ENCODE measurements around the gene OR7G1. TPM values are rescaled to one million over a fixed set of nuclear protein-coding genes. Genes with fewer than 3 reads are reported as not detected.

The OR7G1 gene
- total and polyA plus RNA-seq, 10 of the 15 experiments (the other 5 are each of a cell fraction or from before 2014, with no cell fraction given), result not detected

DNA sequence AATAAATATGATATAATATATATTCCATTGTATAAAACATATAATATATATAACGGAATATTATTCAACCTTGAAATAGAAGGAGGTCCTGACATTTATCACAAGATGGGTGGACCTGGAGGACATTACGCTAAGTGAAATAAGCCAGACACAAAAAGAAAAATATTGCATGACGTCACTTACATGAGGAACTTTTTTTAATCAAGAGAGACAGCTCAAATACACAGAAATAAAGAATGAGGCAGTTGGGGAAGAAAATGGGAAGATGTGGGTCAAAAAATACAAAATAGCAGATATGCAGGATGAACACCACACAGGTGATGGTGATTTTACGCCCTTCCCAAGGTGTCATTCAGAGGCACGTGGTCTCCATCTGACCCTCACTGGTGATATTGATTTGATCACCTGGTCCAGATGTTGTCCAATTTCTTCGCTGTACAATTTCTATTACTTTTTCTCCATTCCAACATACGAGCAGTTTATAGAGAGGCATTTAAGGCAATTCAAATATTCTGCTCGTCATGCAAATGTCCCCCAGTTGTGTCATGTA, 24.1 kb upstream of the OR7G1 start:
- Histone ChIP-seq H3K4me2 (ENCODE audit: control insufficient read depth, insufficient read depth) (peak overlapping the region; percentile 99), H2AFZ (ENCODE audit: control insufficient read depth, low read depth, low read length) (peak overlapping the region; percentile 100), H3K79me2 (ENCODE audit: control insufficient read depth, insufficient read depth, low read length) (peaks cover 35% of the 10 kb centered on the region), H3K9ac (ENCODE audit: control insufficient read depth, insufficient read depth, low read length) (peak overlapping the region; percentile 99), H3K36me3 (ENCODE audit: control insufficient read depth in 2 of 2, insufficient read depth in 2 of 2, low read length in 1 of 2) (no peaks in the 10 kb centered on the region; a peak in 1 of 4 replicates), H4K20me1 (ENCODE audit: control insufficient read depth, insufficient read depth) (no peaks in the 10 kb centered on the region), H3K9me3 (replicated peaks; ENCODE audit: control insufficient read depth, insufficient read depth, low read length) (peaks cover 5% of the 10 kb centered on the region), H3K27ac (ENCODE audit: control insufficient read depth, insufficient read depth) (peak overlapping the region; percentile 94; the same call in 1 of the 2 replicates), H3K27me3 (replicated peaks in 1 of 2; ENCODE audit: control insufficient read depth in 2 of 2, insufficient read depth in 2 of 2, low read length in 1 of 2) (no peaks in the 10 kb centered on the region), H3K4me1 (ENCODE audit: control insufficient read depth, insufficient read depth, low read length) (no peaks in the 10 kb centered on the region), H3K4me3 (peak overlapping the region; percentile 97)
- ChIA-PET RAD21 (ENCODE audit: unreplicated experiment) (no interaction called here), POLR2A (no interaction called here), SMC1A (ENCODE audit: uncharacterized antibody, unreplicated experiment) (no interaction called here), CTCF (no interaction called here)
- BruUV-seq (replicated peaks), result TSS peak; percentile 79
- TF ChIP-seq BHLHE40 (IDR thresholded peaks at IDR 0.05; ENCODE audit: borderline replicate concordance in 1 of 2, low read depth in 2 of 2, low read length in 1 of 2) (no peak), CREB1 (IDR thresholded peaks at IDR 0.05; ENCODE audit: low read depth) (no peak), ATF7 (IDR thresholded peaks at IDR 0.05; ENCODE audit: low read depth) (peak; percentile 93)
- FAIRE-seq, result peak; percentile 41
- peak; percentile 7 for ATAC-seq
- 33% methylated on average over 8 of the region's 8 CpGs for WGBS (ENCODE audit: insufficient coverage, insufficient replicate concordance, low lambda C conversion rate, missing lambda C conversion rate)
- intact Hi-C loops (cut with micrococcal nuclease; ENCODE audit: unreplicated experiment), result loop anchor here (10.0 kb wide), 1 partner anchor 165 kb away; the partner anchor contains the start of gene ZNF699
- no peak for DNase-seq (ENCODE audit: low read depth, low spot score)
- in situ Hi-C loops (cut with MboI), result loop anchor here (5.0 to 25.0 kb wide), 4 partner anchors 485 to 1098 kb away; partner anchors contain the start of genes S1PR2 and ZNF561

DNA sequence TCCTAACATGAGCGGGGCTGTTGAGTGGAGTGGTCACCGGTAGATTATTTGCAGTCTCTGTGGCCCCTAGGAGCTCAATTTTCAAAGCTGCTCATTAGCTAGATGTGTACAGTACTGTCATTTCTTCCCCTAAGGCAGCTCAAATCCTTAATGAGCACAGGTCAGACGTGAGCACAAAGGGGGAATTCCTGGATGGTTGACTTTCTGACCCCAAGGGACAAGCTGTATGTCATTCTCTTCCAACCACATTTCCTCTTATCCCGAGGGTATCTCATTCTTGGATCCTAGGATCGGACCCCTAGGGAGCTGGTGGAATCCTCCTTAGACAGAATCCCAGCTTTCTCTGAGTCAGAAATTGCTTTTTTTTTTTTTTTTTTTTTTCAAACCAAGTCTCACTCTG, 16.9 kb upstream of the OR7G1 start:
- Histone ChIP-seq H3K27me3 (replicated peaks in 1 of 2; ENCODE audit: control insufficient read depth in 2 of 2, insufficient read depth in 2 of 2, low read length in 1 of 2) (no peaks in the 10 kb centered on the region), H4K20me1 (ENCODE audit: control insufficient read depth, insufficient read depth) (no peaks in the 10 kb centered on the region), H3K9me3 (replicated peaks; ENCODE audit: control insufficient read depth, insufficient read depth, low read length) (no peaks in the 10 kb centered on the region; the same call in 2 of the 3 replicates), H3K79me2 (ENCODE audit: control insufficient read depth, insufficient read depth, low read length) (no peaks in the 10 kb centered on the region), H3K9ac (ENCODE audit: control insufficient read depth, insufficient read depth, low read length) (no peak overlapping the region), H3K27ac (ENCODE audit: control insufficient read depth, insufficient read depth) (no peak overlapping the region), H3K4me3 (no peak overlapping the region), H2AFZ (ENCODE audit: control insufficient read depth, low read depth, low read length) (no peak overlapping the region), H3K4me1 (ENCODE audit: control insufficient read depth, insufficient read depth, low read length) (no peaks in the 10 kb centered on the region), H3K36me3 (ENCODE audit: control insufficient read depth in 2 of 2, insufficient read depth in 2 of 2, low read length in 1 of 2) (no peaks in the 10 kb centered on the region), H3K4me2 (ENCODE audit: control insufficient read depth, insufficient read depth) (no peak overlapping the region)
- intact Hi-C loops (cut with micrococcal nuclease; ENCODE audit: unreplicated experiment) (loop anchor here (10.0 kb wide), 1 partner anchor 172 kb away; the partner anchor contains the start of gene ZNF699), in situ Hi-C loops (cut with MboI) (loop anchor here (10.0 to 25.0 kb wide), 3 partner anchors 492 to 1105 kb away; partner anchors contain the start of genes S1PR2 and ZNF561)
- ChIA-PET POLR2A (interaction anchor here (0.6 kb wide), 1 partner anchor 511 kb away, joined by 4 read pairs; no protein-coding TSS in a partner anchor), SMC1A (ENCODE audit: uncharacterized antibody, unreplicated experiment) (interaction anchor here (0.6 kb wide), 1 partner anchor 10 kb away, joined by 3 read pairs; no protein-coding TSS in a partner anchor), CTCF (interaction anchor here (0.6 kb wide), 1 partner anchor 550 kb away, joined by 3 read pairs; no protein-coding TSS in a partner anchor), RAD21 (ENCODE audit: unreplicated experiment) (no interaction called here)
- WGBS (ENCODE audit: insufficient coverage, insufficient replicate concordance, low lambda C conversion rate, missing lambda C conversion rate), result 23% methylated on average over 5 of the region's 5 CpGs
- DNase-seq (ENCODE audit: low read depth, low spot score), result no peak
- FAIRE-seq, result no peak
- no peak for ATAC-seq
- BruUV-seq (replicated peaks), result no TSS peak
- no peak for TF ChIP-seq DPF2 (IDR thresholded peaks at IDR 0.05)
- no peak for TF ChIP-seq SMAD1 (IDR thresholded peaks at IDR 0.05; ENCODE audit: low read depth, partially characterized antibody)
- TF ChIP-seq MTA2 (IDR thresholded peaks at IDR 0.05; ENCODE audit: low read depth), result peak; percentile 66
- TF ChIP-seq, protein P1, sequence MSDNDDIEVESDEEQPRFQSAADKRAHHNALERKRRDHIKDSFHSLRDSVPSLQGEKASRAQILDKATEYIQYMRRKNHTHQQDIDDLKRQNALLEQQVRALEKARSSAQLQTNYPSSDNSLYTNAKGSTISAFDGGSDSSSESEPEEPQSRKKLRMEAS (IDR thresholded peaks at IDR 0.05; ENCODE audit: low read depth, low read length), result no peak
- peak; percentile 48 for TF ChIP-seq IKZF1 (conservative IDR thresholded peaks at IDR 0.05)
- no peak for TF ChIP-seq RCOR1 (conservative IDR thresholded peaks at IDR 0.05; ENCODE audit: low read depth, low read length)
- TF ChIP-seq SUZ12 (IDR thresholded peaks at IDR 0.05; ENCODE audit: unreplicated experiment), result no peak
- no peak for TF ChIP-seq YY1 (IDR thresholded peaks at IDR 0.05; ENCODE audit: low read depth, low read length)
- TF ChIP-seq, protein P2, sequence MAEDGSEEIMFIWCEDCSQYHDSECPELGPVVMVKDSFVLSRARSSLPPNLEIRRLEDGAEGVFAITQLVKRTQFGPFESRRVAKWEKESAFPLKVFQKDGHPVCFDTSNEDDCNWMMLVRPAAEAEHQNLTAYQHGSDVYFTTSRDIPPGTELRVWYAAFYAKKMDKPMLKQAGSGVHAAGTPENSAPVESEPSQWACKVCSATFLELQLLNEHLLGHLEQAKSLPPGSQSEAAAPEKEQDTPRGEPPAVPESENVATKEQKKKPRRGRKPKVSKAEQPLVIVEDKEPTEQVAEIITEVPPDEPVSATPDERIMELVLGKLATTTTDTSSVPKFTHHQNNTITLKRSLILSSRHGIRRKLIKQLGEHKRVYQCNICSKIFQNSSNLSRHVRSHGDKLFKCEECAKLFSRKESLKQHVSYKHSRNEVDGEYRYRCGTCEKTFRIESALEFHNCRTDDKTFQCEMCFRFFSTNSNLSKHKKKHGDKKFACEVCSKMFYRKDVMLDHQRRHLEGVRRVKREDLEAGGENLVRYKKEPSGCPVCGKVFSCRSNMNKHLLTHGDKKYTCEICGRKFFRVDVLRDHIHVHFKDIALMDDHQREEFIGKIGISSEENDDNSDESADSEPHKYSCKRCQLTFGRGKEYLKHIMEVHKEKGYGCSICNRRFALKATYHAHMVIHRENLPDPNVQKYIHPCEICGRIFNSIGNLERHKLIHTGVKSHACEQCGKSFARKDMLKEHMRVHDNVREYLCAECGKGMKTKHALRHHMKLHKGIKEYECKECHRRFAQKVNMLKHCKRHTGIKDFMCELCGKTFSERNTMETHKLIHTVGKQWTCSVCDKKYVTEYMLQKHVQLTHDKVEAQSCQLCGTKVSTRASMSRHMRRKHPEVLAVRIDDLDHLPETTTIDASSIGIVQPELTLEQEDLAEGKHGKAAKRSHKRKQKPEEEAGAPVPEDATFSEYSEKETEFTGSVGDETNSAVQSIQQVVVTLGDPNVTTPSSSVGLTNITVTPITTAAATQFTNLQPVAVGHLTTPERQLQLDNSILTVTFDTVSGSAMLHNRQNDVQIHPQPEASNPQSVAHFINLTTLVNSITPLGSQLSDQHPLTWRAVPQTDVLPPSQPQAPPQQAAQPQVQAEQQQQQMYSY (CRISPR knock-in tag; IDR thresholded peaks at IDR 0.05), result no peak
